NCI-H2029 (cell line): Measurements from ENCODE around the gene SWSAP1.

ENCODE experiments used
- DNase-seq: peaks from one replicate; lab custom pipeline; 2025; lab: John Stamatoyannopoulos, UW

Gene SWSAP1

GRCh38 chr19:11408591-11408990 is 34.1 kb downstream of the SWSAP1 start:
- DNase-seq: no peak

GRCh38 chr19:11410682-11411081 is 36.2 kb downstream of the SWSAP1 start:
- no peak for DNase-seq

GRCh38 chr19:11414544-11414943 is 40.1 kb downstream of the SWSAP1 start:
- DNase-seq: no peak

GRCh38 chr19:11416346-11417052 is 42.0 kb downstream of the SWSAP1 start:
- DNase-seq: no peak

- DNase-seq: peak; percentile 59
These were observed 43.7 kb downstream of the SWSAP1 start for GRCh38 chr19:11418094-11418548.

GRCh38 chr19:11418549-11419506 is 44.4 kb downstream of the SWSAP1 start, which contains the start of gene RGL3:
TSS of gene RGL3 (minus strand) at chr19:11419314. CDS start at chr19:11419278, 36 bp downstream.
- DNase-seq: peak; percentile 59

GRCh38 chr19:11420429-11421370 is 46.2 kb downstream of the SWSAP1 start:
- DNase-seq: no peak

- no peak for DNase-seq
These were observed 47.1 kb downstream of the SWSAP1 start for GRCh38 chr19:11421371-11422098.

GRCh38 chr19:11422163-11423065 is 47.9 kb downstream of the SWSAP1 start:
- no peak for DNase-seq

GRCh38 chr19:11423164-11423790 is 48.8 kb downstream of the SWSAP1 start:
- no peak for DNase-seq

GRCh38 chr19:11423791-11424181 is 49.3 kb downstream of the SWSAP1 start:
- no peak for DNase-seq
